ENCODE data around the gene RAD51B.

Gene RAD51B

DNA sequence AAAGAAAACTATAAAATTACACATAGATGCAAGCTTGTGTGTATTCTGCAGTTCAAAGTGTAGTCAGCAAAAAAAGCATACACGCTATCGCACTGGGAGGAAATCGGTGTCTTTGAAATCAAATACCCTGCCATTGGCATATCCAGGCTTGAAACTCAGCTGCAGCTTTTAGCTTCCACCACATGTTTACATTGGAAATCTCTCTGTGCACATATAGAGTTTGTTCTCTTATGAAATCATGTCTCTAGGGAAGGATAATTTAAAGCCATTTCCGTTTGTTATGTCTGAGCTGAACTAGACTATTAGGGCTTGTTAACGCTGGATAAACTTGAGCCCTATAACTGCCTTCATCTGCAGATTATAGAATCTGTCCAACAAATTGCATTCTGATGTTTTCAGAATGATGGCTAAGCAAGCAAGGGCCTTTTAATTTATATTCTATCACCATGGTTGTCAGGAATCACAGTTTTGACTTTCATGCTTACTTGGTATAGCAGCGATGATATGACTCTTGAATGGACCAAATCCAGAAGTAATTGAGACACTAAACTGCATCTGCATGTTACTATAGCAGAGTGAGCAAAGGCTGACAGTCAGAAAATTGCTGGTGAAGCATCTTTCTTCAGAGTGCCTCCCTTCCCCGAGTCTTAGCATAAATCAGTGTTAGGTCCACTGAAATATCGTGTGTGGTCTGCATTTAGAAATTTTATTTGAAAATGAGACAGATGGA lies 530.5 kb downstream of the RAD51B start (continued):
- TF ChIP-seq ZNF350 (tag by site-specific recombination; IDR thresholded peaks at IDR 0.05) (no peak), ZNF426 (tag by site-specific recombination; IDR thresholded peaks at IDR 0.05) (no peak), ZIC2 (tag by site-specific recombination; IDR thresholded peaks at IDR 0.05) (no peak), KLF8 (tag by site-specific recombination; IDR thresholded peaks at IDR 0.05) (no peak), ZNF132 (tag by site-specific recombination; IDR thresholded peaks at IDR 0.05; ENCODE audit: borderline replicate concordance) (no peak), FEZF1 (tag by site-specific recombination; IDR thresholded peaks at IDR 0.05) (peak; percentile 79), SP3 (tag by site-specific recombination; IDR thresholded peaks at IDR 0.05) (no peak), ZNF549 (tag by site-specific recombination; IDR thresholded peaks at IDR 0.05) (0 out of 2 replicates have a peak, but pooled peaks have one; percentile 9), MEIS1 (CRISPR knock-in tag; IDR thresholded peaks at IDR 0.05; ENCODE audit: borderline replicate concordance) (no peak), ZNF571 (tag by site-specific recombination; IDR thresholded peaks at IDR 0.05) (no peak), ZNF302 (tag by site-specific recombination; IDR thresholded peaks at IDR 0.05; ENCODE audit: low read depth) (no peak), ZNF19 (tag by site-specific recombination; IDR thresholded peaks at IDR 0.05; ENCODE audit: low read depth) (no peak)
- TF ChIP-seq, protein P1, sequence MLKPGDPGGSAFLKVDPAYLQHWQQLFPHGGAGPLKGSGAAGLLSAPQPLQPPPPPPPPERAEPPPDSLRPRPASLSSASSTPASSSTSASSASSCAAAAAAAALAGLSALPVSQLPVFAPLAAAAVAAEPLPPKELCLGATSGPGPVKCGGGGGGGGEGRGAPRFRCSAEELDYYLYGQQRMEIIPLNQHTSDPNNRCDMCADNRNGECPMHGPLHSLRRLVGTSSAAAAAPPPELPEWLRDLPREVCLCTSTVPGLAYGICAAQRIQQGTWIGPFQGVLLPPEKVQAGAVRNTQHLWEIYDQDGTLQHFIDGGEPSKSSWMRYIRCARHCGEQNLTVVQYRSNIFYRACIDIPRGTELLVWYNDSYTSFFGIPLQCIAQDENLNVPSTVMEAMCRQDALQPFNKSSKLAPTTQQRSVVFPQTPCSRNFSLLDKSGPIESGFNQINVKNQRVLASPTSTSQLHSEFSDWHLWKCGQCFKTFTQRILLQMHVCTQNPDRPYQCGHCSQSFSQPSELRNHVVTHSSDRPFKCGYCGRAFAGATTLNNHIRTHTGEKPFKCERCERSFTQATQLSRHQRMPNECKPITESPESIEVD (tag by site-specific recombination; IDR thresholded peaks at IDR 0.05) = peak; percentile 33
- TF ChIP-seq, protein P2, sequence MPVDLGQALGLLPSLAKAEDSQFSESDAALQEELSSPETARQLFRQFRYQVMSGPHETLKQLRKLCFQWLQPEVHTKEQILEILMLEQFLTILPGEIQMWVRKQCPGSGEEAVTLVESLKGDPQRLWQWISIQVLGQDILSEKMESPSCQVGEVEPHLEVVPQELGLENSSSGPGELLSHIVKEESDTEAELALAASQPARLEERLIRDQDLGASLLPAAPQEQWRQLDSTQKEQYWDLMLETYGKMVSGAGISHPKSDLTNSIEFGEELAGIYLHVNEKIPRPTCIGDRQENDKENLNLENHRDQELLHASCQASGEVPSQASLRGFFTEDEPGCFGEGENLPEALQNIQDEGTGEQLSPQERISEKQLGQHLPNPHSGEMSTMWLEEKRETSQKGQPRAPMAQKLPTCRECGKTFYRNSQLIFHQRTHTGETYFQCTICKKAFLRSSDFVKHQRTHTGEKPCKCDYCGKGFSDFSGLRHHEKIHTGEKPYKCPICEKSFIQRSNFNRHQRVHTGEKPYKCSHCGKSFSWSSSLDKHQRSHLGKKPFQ (tag by site-specific recombination; IDR thresholded peaks at IDR 0.05) = peak; percentile 26; the same call in 1 of the 2 replicates
- TF ChIP-seq, protein P3, sequence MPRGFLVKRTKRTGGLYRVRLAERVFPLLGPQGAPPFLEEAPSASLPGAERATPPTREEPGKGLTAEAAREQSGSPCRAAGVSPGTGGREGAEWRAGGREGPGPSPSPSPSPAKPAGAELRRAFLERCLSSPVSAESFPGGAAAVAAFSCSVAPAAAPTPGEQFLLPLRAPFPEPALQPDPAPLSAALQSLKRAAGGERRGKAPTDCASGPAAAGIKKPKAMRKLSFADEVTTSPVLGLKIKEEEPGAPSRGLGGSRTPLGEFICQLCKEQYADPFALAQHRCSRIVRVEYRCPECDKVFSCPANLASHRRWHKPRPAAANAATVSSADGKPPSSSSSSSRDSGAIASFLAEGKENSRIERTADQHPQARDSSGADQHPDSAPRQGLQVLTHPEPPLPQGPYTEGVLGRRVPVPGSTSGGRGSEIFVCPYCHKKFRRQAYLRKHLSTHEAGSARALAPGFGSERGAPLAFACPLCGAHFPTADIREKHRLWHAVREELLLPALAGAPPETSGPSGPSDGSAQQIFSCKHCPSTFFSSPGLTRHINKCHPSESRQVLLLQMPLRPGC (tag by site-specific recombination; IDR thresholded peaks at IDR 0.05) = no peak
- TF ChIP-seq, protein P4, sequence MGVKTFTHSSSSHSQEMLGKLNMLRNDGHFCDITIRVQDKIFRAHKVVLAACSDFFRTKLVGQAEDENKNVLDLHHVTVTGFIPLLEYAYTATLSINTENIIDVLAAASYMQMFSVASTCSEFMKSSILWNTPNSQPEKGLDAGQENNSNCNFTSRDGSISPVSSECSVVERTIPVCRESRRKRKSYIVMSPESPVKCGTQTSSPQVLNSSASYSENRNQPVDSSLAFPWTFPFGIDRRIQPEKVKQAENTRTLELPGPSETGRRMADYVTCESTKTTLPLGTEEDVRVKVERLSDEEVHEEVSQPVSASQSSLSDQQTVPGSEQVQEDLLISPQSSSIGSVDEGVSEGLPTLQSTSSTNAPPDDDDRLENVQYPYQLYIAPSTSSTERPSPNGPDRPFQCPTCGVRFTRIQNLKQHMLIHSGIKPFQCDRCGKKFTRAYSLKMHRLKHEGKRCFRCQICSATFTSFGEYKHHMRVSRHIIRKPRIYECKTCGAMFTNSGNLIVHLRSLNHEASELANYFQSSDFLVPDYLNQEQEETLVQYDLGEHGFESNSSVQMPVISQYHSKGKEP (tag by site-specific recombination; IDR thresholded peaks at IDR 0.05) = peak; percentile 74; the same call in 1 of the 2 replicates
- TF ChIP-seq, protein P5, sequence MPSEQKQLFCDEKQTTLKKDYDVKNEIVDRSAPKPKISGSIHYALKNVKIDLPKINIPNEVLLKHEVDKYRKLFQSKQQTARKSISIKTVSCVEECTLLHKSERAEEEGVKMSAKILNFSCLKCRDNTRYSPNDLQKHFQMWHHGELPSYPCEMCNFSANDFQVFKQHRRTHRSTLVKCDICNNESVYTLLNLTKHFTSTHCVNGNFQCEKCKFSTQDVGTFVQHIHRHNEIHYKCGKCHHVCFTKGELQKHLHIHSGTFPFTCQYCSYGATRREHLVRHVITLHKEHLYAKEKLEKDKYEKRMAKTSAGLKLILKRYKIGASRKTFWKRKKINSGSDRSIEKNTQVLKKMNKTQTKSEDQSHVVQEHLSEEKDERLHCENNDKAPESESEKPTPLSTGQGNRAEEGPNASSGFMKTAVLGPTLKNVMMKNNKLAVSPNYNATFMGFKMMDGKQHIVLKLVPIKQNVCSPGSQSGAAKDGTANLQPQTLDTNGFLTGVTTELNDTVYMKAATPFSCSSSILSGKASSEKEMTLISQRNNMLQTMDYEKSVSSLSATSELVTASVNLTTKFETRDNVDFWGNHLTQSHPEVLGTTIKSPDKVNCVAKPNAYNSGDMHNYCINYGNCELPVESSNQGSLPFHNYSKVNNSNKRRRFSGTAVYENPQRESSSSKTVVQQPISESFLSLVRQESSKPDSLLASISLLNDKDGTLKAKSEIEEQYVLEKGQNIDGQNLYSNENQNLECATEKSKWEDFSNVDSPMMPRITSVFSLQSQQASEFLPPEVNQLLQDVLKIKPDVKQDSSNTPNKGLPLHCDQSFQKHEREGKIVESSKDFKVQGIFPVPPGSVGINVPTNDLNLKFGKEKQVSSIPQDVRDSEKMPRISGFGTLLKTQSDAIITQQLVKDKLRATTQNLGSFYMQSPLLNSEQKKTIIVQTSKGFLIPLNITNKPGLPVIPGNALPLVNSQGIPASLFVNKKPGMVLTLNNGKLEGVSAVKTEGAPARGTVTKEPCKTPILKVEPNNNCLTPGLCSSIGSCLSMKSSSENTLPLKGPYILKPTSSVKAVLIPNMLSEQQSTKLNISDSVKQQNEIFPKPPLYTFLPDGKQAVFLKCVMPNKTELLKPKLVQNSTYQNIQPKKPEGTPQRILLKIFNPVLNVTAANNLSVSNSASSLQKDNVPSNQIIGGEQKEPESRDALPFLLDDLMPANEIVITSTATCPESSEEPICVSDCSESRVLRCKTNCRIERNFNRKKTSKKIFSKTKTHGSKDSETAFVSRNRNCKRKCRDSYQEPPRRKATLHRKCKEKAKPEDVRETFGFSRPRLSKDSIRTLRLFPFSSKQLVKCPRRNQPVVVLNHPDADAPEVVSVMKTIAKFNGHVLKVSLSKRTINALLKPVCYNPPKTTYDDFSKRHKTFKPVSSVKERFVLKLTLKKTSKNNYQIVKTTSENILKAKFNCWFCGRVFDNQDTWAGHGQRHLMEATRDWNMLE (tag by site-specific recombination; conservative IDR thresholded peaks at IDR 0.05; ENCODE audit: low read depth) = no peak

Data from HEK293 (cell line).